Esophagus squamous epithelium (tissue), 4 donors: Measurements from ENCODE around the gene GYG2.
"Not testable (repeated sequence)": the region's sequence is repeated elsewhere in the genome, so short reads cannot be mapped to it uniquely, and the experiment has no call there.

Source experiments
- CTCF ChIP-seq, 6 experiments: fragments of 450-650 bp in 4 of 6; fragments of 200-600 bp in 2 of 6; sonication (generic) in 2 of 6; IDR thresholded peaks; one replicate each; pipeline ENCODE4 v1.5.1; 2016 to 2019; ENCODE audit warnings: antibody characterized with exemption in 6 of 6, mild to moderate bottlenecking in 4 of 6, moderate library complexity in 4 of 6
- POLR2A ChIP-seq, 4 donors: fragments of 450-650 bp; IDR thresholded peaks; one replicate each; pipeline ENCODE4 v1.6.1; 2017; ENCODE audit warnings: antibody characterized with exemption in 4 of 4, mild to moderate bottlenecking in 4 of 4, moderate library complexity in 3 of 4

DNA sequence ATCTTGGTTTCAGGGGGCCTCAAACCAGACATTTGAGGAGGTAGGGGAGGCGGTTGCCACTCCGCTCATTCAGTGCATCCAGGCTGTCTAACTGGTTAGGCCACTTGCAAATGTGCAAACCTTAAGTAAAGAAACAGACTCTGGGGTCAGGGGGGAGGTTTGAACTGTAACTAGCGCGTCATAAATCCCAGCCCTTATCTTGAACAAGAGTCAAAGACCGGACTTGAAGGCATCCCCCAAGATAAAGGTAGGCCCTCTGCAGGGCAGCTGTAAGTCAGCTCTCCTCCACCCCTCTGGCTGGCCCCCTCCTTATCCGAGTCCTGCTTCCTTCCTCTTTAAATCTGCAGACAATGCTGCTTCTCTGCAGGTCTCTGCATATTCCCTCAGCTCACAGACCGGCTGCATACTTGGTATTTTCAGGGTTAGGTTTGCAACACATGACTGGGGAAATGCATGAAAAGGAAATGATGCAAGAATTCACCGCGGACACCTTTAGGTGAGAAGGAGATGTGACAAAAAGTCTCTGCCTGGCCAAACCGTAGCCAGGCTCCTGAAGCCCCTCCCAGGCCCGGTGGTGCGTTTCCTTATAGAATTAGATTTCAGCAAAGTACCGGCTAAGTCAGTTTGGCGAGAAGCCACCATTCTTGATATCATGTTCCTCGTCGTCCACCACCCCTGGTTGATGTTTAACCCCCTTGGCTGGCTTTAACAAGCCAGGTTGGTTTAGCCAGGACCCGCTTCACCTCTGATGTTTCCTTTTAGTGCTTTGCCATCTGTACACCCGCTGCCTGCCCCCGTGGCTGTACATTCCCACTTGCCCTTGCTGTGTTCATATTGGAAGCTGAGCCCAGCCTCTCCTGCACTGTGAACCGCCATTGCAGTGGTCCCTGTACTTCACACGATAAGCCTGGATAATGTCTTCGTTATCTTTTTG, 69.2 kb downstream of the GYG2 start:
- not testable (repeated sequence) for TF ChIP-seq CTCF, POLR2A (IDR thresholded peaks at IDR 0.05)
